HG02981 (cell line): ENCODE measurements around the gene RBM46.

Source experiments
- ATAC-seq: cut with Tn5 transposase; IDR thresholded peaks from one replicate; pipeline ENCODE4 v1.9.1; 2021; ENCODE audit warnings: mild to moderate bottlenecking, moderate library complexity; ENCODE audit not compliant: unreplicated experiment

RBM46 gene, protein sequence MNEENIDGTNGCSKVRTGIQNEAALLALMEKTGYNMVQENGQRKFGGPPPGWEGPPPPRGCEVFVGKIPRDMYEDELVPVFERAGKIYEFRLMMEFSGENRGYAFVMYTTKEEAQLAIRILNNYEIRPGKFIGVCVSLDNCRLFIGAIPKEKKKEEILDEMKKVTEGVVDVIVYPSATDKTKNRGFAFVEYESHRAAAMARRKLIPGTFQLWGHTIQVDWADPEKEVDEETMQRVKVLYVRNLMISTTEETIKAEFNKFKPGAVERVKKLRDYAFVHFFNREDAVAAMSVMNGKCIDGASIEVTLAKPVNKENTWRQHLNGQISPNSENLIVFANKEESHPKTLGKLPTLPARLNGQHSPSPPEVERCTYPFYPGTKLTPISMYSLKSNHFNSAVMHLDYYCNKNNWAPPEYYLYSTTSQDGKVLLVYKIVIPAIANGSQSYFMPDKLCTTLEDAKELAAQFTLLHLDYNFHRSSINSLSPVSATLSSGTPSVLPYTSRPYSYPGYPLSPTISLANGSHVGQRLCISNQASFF

DNA sequence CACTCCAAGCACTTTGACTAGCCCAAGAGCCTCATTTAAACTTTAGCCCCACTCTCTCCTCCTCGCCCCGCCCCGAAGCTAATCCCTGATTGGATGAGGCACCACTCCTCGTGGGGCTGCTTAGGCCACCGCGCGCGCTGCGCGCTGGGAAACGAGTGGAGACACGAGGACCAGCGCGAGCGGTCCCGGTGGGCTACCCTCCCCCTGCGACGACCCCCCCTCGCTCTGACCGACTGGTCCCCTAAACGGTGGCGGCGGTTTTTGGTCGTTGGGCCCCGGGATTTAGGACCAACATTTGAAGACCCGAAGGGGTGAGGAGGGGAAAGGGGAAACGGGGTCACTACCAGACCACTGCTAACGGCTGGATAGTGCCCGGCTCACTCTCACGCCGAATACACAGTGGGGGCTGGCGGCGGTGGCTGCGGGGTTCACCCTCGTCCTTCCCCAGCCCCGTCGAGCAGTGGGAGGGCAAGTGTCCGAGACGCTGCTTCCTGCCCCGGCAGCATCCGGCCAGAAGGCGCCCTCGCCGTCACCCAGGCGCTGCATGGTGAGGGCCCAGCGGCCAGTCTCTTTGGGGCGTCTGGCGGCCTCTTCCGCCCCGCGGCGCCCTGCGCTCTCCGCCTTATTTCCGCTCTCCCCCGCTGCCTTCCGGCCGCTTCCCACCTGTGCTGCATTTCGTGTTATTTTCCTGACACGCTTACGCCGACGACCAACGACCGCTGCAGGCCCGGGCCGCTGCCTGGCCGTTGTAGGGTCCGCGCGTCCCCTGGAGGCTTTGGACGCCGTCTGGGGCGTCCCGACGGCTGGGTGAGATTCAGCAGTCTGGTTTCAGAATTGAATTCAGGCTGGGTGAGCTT, at the start of gene RBM46:
Gene RBM46 (plus strand): TSS at position 147 of the 857 bp plus-strand sequence. CDS start 15,481 bp downstream, outside the sequence.
- no peak for ATAC-seq

DNA sequence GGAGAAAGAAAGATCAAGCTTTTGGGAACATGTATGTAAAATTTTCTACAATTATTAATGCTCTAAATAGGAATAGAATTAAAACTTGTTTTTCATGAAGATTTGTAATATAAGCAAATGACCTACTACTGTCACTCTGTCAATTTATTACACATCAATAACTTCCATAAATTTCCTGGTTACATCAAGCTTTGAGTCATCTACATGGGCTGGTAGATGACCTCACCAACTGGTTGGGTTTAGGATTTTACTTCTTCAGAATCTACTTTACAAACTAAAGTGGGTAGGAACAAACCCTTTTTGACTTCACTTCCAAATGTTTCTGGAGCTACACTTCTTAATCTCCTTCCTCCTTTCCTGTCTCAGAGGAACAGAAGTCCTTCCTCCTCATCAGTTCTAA, 49.3 kb upstream of the RBM46 start:
- no peak for ATAC-seq

DNA sequence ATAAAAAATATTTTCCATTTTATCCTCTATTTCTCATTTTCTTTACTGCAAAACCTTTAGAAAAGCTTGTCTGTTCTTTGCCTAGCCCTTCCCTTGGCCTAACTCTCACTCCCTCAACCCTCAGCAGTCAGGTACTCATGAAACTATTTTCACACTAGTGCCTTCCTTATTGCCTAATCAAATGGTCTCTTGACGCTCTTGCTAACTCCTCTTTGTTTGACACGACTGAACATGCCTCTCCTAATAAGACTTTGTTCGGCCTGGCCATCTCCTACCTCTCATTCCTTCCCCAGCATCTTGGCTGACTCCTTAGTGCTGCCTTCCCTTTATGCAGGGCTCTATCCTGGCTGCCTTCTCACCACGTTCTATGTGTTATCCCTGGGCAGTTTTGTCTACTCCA, 48.4 kb upstream of the RBM46 start:
- ATAC-seq: no peak

- ATAC-seq: no peak
Observed at GRCh38 chr4:154736770-154737169, 44.3 kb upstream of the RBM46 start.

DNA sequence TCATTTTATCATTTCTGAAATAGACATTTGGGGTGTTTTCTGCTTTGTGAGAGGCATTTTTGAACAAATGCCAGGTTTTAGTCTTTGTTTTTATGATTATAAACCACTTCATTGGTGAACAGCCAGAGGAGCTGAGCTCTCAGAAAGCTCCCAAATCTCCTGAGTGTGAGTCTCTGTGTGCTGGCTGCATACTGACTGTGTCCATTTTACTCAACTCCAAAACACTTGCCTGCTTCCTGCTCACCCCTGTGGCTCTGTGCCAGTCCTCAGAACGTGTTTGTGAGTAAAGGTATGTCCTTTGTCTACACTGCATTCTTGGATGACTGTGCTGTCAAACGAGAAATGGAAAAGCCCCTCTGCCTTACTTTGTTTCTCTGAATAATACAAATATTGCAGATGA, 42.6 kb upstream of the RBM46 start:
- no peak for ATAC-seq

DNA sequence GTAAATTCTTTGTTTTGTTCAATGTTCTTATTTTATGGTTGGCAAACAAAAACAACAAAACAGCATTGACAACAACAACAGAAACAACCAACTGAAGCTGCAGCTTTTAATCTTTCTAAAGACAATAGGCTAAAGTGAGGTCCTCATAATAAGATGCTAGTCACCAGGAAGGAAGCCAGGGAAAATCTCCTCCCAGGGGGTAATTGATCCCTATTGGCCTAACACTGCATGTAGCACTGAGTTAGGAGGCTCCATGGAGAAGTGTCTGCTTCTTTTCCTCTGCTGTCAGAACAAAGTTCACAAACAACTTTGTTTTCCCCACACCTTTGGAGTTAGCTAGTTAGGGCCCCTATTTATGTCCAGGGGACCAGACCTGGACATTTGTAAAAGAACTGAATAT, 42.0 kb upstream of the RBM46 start:
- no peak for ATAC-seq

GRCh38 chr4:154740462-154740861, 40.6 kb upstream of the RBM46 start:
- no peak for ATAC-seq

DNA sequence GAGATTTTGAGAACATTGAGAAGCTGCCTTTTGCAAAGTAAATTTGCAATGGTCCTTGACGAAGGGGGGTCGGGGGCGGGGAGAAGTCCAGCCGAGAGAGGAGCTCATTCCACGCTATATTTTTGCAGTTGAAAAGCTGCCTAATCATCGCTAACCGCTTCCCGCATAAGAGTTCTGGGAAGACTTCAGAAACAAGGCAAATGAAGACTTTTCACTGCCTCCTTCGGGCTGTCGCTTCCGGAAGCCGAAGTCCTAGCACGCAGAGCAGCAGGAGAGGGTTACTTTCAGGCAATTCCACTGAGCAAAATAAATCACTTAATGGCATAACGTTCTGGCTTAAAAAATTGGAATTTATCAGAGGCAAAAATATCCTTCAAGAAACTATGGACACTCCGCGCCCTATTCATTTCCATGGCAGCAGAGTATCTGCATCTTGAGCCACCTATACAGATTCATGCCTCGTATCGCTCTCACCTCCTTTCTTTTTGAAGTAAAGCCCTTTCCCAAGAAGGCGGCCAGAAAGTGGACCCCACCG, 39.9 kb upstream of the RBM46 start:
- ATAC-seq: no peak

DNA sequence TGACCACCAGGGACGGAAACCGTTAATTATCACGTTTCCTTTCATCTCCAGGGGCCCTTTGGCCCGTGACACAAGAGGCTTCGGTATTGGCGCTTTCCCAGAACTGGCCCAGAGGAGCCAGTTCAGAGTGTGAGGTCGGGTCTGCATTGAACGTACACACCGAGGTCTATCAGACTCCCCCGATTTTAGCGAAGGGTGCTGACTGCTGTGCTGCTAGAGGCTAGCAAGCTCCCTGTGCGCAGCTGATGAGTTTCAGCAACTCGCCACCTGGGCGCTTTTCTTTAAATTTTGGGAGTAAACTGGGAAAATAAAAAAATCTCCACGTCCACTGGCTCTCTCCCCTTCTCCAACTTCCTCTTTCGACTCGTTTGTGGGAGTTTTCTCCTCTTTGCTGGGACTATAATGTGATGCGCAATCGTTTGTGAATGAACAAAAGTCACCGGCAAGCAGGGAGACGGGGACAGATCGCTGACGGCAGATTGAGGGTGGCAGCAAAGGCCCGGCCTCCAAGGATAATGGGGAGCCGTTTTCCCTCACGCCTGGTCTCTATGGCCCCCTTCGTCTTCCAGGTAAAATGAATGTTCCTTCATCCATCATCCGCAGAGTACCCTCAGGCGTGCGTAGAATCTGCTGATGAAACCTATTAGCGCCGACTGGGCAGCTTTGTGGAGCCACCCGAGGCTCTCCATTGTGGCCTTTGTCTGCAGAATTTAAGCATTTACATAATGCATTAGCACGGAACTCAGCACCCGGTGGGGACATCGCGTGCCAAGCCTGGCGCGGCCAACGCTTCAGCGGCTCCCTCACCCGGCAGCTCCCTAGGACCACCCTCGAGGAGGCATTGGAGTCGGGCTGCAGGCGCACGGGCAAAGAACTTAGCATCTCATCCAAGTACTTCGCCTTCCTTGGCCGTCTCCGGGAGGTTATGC, 38.9 kb upstream of the RBM46 start:
- no peak for ATAC-seq

DNA sequence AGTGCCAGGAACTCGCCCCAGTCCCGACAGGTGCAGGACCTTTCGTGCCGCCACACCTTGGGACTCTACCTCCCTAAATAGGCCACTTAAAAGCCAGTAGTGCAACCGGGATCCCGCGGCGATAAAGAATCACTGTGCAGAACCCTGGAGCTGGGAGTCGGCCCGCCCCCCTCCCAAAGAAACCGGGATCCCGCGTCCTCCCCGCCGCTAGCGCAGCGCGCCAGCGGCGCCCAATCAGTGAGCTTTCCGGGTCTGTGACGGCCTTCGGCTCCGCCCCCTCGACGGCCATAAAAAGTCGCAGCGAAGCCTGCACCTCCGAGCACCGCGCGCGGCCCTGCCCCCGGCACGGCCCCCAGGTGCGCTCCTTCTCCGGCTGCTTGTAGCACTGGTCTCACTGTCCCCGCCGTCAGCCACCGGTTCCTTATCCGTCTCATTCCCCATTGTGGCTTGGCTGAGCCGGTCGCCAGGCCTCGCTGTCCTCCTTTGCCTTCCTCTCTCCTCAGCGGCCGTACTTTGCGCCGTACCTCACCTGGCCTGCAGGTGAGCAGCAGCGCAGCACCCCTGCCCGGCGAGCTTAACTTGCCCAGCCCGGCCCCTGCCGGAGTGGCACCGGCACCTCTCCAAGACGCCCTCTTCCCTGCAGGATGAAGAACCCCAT, 37.3 kb upstream of the RBM46 start, which contains the start of gene LRAT:
Gene LRAT (plus strand): TSS at position 318 of the 658 bp plus-strand sequence. CDS start 327 bp downstream, at position 645.
- ATAC-seq: peak; percentile 53

GRCh38 chr4:154744341-154744926, 36.6 kb upstream of the RBM46 start:
- ATAC-seq: no peak

- no peak for ATAC-seq
Observed at GRCh38 chr4:154757713-154758112, 23.4 kb upstream of the RBM46 start.

DNA sequence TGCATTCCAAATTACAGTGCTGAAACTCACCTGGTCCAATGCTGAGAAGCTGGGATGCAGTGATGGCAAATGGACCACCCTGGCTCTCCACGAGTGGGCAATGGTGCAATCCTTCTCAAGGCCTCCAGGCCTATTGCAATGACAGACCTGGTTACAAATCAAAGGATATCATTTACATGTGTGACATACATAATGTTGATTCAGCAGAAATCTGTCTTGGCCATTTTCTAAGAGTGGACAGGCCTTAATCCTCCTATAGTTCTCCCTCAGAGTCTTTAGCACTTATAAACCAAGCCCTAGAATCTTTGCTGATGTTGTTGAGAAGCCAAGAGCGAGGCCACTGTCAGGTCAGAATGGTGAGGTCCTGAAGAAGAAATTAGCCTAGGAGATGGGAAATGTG, 20.2 kb upstream of the RBM46 start:
- ATAC-seq: no peak

DNA sequence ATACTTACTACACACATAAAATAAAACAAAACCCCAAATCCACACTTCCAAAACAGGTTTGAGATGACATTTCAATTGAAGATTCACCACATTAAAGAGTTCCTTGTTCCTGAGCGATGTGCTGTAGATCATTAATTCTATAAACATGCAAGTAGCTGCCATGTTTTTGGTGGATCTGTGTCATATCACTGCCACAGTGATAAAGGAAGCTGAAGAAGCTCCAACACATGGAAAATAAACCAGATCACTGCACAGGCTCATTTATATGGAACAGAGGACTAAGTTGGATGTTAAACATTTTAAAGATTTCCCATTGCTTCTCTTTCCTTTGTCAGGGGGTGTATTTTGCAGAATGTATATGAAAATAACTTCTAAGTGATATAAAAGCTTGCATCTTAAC, 2.8 kb upstream of the RBM46 start:
- ATAC-seq: no peak

DNA sequence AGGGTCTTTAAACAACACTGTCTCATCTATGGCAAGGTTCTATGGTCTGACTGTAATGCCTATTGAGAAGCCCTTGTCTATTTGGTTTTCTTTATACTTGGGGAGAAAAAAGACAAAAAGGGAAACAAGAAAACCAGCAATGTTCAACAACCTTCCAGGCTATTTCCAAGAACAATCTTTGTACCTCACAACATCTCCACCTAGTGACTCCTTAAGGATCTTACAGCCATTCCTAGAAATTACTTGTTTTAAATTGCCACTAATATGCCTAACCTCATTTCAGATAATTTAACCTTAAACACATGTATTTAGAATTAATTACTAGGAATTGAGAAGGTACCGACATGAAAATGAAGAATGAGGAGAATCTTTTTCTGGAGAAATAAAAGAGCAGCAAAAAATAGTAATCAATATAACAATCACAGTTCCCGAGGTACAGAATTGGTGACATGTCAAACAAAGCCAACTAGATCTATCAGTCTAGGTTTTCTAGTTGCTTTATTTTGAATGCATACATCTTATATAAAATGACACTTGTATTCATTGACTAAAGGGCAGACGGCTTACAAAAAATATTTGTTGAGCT, 1.6 kb upstream of the RBM46 start:
- ATAC-seq: no peak

DNA sequence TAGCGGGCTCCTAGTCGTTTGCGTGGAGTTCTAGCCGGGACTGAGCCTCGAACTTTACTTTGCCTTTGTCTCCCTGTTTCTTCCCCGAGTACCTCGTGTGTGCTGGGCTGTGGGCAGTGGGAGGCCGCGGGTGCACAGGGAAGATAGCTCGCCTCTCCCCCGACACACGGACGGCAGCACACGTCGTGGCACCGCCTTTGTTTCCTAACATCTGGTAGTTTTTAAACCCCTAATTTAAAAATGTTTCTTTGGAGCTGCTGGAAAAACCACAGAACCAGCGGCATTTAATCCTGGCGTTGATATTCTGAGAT, 866 bp downstream of the RBM46 start:
- ATAC-seq: no peak

DNA sequence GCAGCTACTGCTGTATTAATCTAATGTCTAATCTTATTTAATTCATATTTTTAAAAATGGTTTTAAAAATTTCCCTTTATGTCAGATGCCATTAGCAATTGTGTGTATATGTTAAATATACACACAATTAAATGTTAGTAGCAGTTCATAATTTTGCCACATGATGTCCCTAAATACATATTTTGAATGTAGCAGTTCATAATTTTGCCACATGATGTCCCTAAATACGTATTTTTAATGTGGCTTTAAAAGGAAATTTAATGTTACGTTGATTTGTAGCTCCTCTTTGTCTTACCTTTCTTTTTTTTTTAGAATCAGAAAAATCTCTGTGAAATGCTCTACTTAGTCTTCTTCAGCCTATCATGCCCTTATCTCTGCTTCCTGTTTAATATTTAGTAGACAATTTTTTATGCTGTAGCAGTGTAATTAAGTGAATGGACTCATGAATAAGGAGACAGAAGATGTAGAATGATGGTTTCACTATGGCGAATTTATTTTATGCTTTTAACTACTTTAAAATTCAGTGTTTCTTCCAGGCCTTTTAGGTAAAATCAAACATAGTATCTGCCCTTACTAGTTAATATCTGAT, 26.1 kb downstream of the RBM46 start:
- peak; percentile 88 for ATAC-seq

DNA sequence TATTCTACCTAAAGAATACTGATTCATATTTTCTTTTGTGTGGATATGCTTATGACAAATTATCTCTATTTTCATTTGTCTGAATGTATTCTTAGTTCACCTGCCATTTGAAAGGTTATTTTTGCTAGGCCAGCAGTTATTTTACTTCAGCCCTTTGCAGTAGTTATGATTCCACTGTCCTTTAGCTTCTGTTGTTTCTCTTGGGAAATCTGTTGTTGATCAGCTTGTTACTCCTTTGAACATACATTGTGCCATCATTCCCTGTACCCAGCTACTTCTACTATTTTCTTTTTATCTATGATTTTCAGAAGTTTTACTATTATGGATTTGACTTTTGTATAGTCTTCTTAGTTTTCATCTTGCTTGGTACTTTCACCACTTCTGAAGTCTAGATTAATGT, 37.2 kb downstream of the RBM46 start:
- no peak for ATAC-seq

DNA sequence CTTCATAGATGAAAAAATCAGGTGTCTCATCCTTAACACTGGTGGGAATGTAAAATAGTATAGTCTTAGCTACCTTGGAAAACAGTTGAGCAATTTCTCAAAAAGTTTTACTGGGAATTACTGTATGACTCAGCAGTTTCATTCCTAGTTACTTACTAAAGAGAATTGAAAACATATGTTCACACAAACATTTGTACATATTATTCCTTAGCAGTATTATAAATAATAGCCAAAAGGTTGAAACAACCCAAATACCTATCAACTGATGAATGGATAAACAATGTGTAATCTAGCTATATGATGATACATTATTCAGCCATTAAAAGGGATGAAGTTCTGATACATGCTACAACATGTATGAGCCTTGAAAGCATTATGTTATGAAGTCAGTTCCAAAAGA, 41.7 kb downstream of the RBM46 start:
- no peak for ATAC-seq
